Measurements from ENCODE around the gene LIX1L.
"Not testable (repeated sequence)": the region's sequence is repeated elsewhere in the genome, so short reads cannot be mapped to it uniquely, and the experiment has no call there.

LIX1L gene

DNA sequence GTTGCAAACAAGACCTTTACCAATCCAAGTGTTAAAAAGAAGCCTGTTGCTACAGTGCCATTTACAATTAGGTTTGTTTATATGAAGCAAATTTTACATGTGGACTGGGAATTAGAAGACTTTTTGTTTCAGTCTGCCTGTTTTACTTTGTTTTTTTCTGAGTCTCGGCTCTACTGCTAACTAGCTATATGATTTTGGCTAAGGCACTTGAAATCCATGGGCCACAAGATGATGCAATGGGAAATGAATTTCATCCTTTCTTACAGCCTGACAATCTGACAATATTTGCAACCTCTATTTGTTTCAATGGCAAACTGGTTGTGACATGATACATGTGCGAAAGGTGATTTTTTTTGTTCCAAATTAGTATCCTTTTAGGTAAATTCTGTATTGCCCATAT lies 35.6 kb downstream of the LIX1L start:
- intact Hi-C loops (cut with micrococcal nuclease) = no loop called here
- Mint-ChIP-seq H3K27me3 (no peaks in the 10 kb centered on the region), H3K9me3 (no peaks in the 10 kb centered on the region), H3K4me3 (no peak overlapping the region), H3K4me1 (ENCODE audit: low read depth) (peaks cover 29% of the 10 kb centered on the region), H3K36me3 (ENCODE audit: low read depth) (peaks cover 11% of the 10 kb centered on the region), H3K27ac (no peak overlapping the region)

DNA sequence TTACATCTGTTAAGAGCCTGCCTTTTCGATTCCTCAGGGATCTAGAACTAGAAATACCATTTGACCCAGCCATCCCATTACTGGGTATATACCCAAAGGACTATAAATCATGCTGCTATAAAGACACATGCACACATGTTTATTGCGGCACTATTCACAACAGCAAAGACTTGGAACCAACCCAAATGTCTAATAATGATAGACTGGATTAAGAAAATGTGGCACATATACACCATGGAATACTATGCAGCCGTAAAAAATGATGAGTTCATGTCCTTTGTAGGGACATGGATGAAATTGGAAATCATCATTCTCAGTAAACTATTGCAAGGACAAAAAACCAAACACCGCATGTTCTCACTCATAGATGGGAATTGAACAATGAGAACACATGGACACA lies 37.5 kb downstream of the LIX1L start:
- intact Hi-C loops (cut with micrococcal nuclease) = not testable (repeated sequence)
- peaks cover 36% of the 10 kb centered on the region for H3K4me1 Mint-ChIP-seq (ENCODE audit: low read depth)

DNA sequence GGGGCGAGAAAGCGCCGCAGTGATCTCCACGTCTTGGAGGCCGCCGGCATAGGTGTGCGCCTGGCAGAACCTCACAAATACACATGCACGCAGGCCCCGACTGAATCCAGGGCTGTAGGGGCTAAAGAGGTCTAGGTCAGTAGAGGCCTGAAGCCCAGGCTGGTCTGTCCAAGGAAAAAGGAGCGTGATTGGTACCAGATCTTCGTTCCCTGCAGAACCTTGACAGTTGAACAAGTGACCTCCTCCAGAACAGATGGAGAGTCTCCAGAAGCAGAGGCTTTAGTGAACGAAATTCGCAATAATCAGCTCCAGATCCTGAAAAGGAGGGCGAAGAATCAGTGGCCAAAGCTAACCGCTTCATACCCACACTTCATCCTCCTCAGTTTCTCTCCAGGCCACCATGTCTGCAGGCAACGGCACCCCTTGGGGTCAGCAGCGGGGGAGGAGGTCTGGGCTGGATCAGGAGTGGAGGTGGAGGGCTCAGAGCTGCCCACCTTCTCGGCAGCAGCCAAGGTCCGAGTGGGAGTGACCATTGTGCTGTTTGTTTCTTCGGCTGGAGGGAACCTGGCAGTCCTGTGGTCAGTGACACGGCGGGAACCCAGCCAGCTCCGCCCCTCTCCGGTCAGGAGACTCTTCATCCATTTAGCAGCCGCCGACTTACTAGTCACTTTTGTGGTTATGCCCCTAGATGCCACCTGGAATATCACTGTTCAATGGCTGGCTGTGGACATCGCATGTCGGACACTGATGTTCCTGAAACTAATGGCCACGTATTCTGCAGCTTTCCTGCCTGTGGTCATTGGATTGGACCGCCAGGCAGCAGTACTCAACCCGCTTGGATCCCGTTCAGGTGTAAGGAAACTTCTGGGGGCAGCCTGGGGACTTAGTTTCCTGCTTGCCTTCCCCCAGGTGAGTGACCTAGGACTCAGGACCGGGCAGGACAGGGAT lies 38.6 kb downstream of the LIX1L start:
- intact Hi-C loops (cut with micrococcal nuclease) = loop anchor here (1.0 kb wide), 1 partner anchor 8 kb away; the partner anchor contains the start of gene RBM8A
- Mint-ChIP-seq H3K36me3 (ENCODE audit: low read depth) (peaks cover 41% of the 10 kb centered on the region), H3K4me1 (ENCODE audit: low read depth) (peaks cover 36% of the 10 kb centered on the region), H3K27me3 (no peaks in the 10 kb centered on the region), H3K27ac (peak overlapping the region; percentile 69), H3K4me3 (peak overlapping the region; percentile 81), H3K9me3 (no peaks in the 10 kb centered on the region)

More for the DNA sequence above, 37.5 kb downstream of the LIX1L start:
- not testable (repeated sequence) for H3K9me3 Mint-ChIP-seq, H3K27ac Mint-ChIP-seq, H3K4me3 Mint-ChIP-seq, H3K27me3 Mint-ChIP-seq
- peaks cover 30% of the 10 kb centered on the region for H3K36me3 Mint-ChIP-seq (ENCODE audit: low read depth)

DNA sequence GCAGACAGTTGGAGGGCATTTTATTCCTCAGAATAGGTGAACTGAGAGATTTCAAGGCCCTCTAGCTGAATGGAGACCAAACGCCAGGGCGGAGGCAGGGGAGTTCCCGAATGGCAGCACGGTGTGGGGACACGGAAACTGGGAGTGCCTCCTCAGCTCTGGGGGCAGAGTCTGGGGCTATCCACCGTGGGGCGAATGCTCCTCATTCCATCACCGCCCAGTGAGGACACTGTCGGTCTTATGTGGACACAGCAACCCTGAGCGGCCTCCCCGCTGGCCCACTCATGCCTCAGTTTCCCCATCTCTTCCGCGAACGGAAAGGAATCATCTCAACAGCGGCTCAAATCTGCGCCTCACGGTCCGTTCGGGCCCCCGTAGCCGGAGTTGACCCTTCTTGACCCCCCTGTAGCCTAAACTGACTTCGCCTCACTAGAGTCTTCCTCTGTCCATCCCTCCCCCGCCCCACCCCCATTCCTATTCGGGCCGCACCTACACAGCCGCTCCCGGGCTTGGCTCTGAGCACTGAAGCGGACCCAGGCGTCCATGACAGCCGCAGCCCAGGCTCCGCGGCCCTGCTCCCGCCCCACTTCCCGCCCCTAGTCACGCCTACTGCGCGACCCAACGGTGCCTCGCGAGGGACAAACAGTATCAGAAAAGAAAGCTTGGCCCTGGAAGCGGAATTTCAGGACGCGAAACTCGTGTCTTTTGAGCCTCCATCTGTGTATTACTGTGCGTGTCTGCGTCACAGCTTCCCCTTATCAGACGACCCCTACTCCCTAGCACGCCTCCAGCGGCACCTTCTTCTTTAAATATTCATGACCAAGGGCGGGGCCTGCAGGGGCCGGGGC lies 39.4 kb downstream of the LIX1L start, which contains the start of gene PEX11B:
Gene PEX11B, minus strand, starts transcription at position 574 of the 848 bp plus-strand sequence. Its CDS starts 29 bp downstream, at position 545.
- H3K36me3 Mint-ChIP-seq (ENCODE audit: low read depth) = peaks cover 50% of the 10 kb centered on the region
- peaks cover 36% of the 10 kb centered on the region for H3K4me1 Mint-ChIP-seq (ENCODE audit: low read depth)
- H3K9me3 Mint-ChIP-seq = no peaks in the 10 kb centered on the region
- H3K4me3 Mint-ChIP-seq = peak within 1 kb of the TSS; percentile 81
- no peaks in the 10 kb centered on the region for H3K27me3 Mint-ChIP-seq
- H3K27ac Mint-ChIP-seq = peak within 1 kb of the TSS; percentile 69
- intact Hi-C loops (cut with micrococcal nuclease) = loop anchor here (1.0 kb wide), 1 partner anchor 9 kb away; the partner anchor contains the start of gene RBM8A

DNA sequence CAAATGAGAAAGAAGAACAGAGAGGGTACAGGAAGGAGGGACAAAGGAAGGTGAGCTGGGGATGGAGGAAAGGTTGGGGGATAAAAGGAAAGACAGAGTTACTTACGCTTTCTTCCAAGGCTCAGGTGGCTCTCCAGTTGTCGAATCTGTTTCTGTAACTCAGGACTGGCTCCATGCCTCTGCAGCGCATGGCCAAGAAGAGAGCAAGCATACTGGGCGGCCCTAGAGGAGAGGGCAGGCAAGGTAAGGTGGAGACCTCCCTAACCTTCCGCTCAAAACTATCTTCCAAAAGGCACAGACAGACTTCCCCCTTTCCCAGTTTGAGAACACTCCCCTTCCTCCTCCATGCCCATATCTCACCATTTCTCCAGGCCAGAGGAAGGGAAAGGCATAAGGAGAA lies 40.2 kb downstream of the LIX1L start:
- Mint-ChIP-seq H3K9me3 (no peaks in the 10 kb centered on the region), H3K4me1 (ENCODE audit: low read depth) (peaks cover 36% of the 10 kb centered on the region), H3K36me3 (ENCODE audit: low read depth) (peaks cover 57% of the 10 kb centered on the region), H3K4me3 (peak overlapping the region; percentile 81), H3K27ac (peak overlapping the region; percentile 69), H3K27me3 (no peaks in the 10 kb centered on the region)
- intact Hi-C loops (cut with micrococcal nuclease) = no loop called here

DNA sequence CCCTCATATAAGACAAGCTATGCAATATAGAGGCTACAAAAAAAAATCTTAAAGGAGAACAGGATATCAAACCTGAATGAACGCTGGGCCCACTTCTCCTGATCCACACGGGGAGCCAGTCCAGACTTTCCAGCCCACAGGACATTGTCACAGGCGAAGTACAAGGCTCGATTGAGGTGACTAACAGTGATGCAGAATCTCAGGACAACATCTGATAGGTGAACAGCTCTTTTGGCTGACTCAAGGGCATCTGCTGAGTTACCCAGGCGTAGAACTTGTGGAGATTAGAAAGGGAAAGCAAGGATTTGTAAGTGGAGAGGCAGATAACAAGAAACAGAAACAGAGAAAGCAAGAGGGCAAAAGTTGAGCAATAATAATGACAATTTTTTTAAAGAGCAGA lies 41.1 kb downstream of the LIX1L start:
- Mint-ChIP-seq H3K9me3 (no peaks in the 10 kb centered on the region), H3K4me1 (ENCODE audit: low read depth) (peaks cover 36% of the 10 kb centered on the region), H3K36me3 (ENCODE audit: low read depth) (peaks cover 66% of the 10 kb centered on the region), H3K4me3 (no peak overlapping the region), H3K27ac (peak overlapping the region; percentile 35), H3K27me3 (no peaks in the 10 kb centered on the region)
- intact Hi-C loops (cut with micrococcal nuclease) = no loop called here

DNA sequence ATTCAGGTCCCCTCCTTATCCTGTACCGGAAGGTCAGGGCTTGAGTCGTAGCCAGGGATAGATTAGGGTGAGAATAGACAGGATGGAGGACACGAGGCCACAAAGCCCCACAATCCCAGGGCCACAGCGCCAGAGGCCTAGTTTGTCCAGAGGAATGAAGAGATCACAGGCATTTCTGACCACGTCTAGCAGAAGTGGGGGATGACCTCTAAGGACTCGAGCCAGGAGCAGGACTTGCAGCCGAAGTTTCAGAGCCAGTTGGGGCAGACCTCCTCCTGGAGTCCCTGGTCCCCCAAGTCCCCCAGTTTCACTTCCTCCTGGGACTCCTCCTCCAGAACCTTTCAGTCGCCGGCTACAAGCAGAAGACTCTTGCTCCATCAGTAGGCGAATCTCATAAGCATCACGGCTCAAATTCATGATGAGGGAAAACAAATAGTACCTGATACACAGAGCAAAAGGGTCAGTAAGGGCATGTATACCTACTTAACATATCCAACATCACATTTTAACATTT lies 45.6 kb downstream of the LIX1L start:
- no peak overlapping the region for H3K4me3 Mint-ChIP-seq
- no peaks in the 10 kb centered on the region for H3K9me3 Mint-ChIP-seq
- peaks cover 6% of the 10 kb centered on the region for H3K4me1 Mint-ChIP-seq (ENCODE audit: low read depth)
- peaks cover 68% of the 10 kb centered on the region for H3K36me3 Mint-ChIP-seq (ENCODE audit: low read depth)
- no peak overlapping the region for H3K27ac Mint-ChIP-seq
- intact Hi-C loops (cut with micrococcal nuclease) = loop anchor here (5.0 kb wide), 1 partner anchor 65 kb away; the partner anchor contains the start of gene NUDT17
- no peaks in the 10 kb centered on the region for H3K27me3 Mint-ChIP-seq

DNA sequence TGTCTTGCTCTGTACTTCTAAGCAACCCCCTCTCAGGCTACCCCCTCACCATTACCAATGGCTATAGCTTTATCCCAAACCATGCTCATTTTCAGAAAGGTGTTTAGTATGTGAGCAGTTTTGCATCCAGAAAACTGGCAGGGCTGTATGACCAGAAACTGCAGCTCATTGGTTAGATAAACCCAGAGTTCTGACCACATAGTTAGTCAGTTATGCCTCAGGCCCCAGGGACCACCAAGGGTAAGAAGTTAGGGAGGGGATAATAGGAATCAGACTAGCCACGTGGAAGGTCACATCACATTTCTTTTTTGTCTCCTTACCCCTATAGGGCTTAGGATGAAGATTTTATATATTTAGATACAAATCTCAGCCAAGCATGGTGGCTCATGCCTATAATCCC lies 49.2 kb downstream of the LIX1L start:
- Mint-ChIP-seq H3K36me3 (ENCODE audit: low read depth) (peaks cover 33% of the 10 kb centered on the region), H3K4me3 (no peak overlapping the region), H3K4me1 (ENCODE audit: low read depth) (no peaks in the 10 kb centered on the region), H3K27me3 (no peaks in the 10 kb centered on the region), H3K9me3 (no peaks in the 10 kb centered on the region), H3K27ac (no peak overlapping the region)
- intact Hi-C loops (cut with micrococcal nuclease) = no loop called here

DNA sequence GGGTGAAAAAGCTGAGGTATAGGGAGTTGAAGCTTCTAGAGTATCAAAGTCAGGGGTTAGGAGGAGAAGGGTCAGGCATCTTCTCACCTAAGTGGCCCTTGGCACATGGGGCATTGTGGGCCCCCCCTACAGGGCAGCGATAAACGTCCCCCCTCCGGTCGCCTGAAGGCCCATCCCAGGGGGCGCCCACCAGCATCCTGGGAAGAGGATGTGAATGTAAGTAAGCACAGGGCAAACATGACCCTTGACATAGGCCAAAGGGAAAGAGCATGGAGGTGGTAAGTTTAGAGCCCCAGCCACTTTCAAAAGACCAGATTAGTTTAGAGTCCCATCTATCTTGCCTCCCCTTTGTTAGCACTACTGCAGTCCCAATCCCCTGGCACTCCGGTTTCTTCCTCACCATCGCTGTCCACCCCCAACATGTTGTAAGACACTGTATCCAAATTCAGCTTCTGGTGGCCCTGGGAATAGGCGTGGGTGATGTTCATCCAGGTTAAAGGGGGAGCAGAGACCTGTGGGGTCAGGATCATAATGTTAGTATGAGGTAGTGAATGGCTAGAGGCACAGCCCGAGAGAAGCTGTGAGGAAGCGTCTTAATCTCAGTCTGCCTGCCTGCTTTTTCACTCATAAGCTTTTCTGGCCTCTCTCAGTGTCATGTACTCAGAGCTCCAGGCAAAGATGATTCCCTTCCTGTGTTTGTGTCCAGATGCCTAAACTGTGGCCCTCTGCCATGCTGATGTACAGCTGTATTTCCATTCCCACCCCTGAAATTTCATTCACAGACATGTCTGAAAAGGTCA lies 50.7 kb downstream of the LIX1L start:
- intact Hi-C loops (cut with micrococcal nuclease) = no loop called here
- H3K9me3 Mint-ChIP-seq = no peaks in the 10 kb centered on the region

DNA sequence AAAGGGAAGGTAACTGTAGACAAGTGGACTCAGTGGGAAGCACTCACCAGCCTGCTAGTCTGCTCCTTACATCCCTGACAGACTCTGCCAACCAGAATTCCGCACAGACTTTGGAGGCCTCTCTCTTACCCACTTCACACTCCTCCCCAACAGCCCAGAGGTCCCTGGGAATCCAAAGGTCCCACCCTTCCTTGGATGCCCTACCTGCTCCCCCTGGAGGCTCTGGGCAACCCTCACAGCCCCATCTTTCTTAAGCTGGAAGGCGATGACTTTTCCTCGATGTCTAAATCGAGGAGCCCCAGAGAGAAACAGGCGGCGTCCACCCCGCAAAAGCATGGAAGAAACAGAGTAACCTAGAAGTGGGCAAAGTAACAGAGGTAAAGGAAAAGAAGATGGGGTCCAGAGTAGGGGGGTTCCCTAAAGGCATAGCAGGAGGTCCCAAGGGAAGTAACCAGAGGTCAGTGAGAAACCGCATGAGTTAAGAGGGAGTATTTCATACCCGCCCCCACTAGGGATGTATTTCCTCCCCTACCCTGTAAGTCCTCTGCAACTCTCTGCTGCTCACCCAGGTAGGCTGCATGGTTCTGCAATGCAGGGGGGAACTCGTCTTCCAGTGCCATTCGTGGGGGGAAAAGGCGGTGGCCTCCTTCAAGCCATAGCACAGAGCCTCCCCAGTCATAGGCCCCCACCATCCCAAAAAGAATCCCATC lies 56.4 kb downstream of the LIX1L start:
- Mint-ChIP-seq H3K4me3 (no peak overlapping the region), H3K36me3 (ENCODE audit: low read depth) (no peaks in the 10 kb centered on the region), H3K27ac (no peak overlapping the region), H3K9me3 (no peaks in the 10 kb centered on the region), H3K27me3 (no peaks in the 10 kb centered on the region), H3K4me1 (ENCODE audit: low read depth) (no peaks in the 10 kb centered on the region)
- intact Hi-C loops (cut with micrococcal nuclease) = no loop called here

More for the DNA sequence above, 50.7 kb downstream of the LIX1L start:
- no peaks in the 10 kb centered on the region for H3K27me3 Mint-ChIP-seq
- H3K4me3 Mint-ChIP-seq = no peak overlapping the region
- no peak overlapping the region for H3K27ac Mint-ChIP-seq
- H3K36me3 Mint-ChIP-seq (ENCODE audit: low read depth) = peaks cover 18% of the 10 kb centered on the region
- H3K4me1 Mint-ChIP-seq (ENCODE audit: low read depth) = no peaks in the 10 kb centered on the region

DNA sequence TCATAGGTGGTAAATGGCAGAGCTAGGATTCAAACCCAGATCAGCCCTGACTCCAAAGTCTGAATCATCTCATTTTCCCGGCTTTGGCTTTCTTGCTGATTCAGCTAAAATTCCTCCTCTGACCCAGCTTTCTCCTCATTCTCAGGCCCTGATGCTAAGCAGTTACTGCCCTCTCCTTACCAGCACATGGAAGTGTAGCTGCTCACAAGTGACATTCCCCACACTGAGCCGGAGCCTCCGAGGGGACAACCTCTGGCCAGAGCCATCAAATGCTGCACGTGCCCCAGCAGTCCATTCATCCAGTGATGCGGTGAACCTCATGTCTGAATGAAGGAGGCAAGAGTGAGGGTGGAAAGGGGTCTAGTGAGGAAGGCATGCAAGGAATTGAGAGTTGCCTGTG lies 59.1 kb downstream of the LIX1L start:
- H3K9me3 Mint-ChIP-seq = no peaks in the 10 kb centered on the region
- H3K36me3 Mint-ChIP-seq (ENCODE audit: low read depth) = no peaks in the 10 kb centered on the region
- intact Hi-C loops (cut with micrococcal nuclease) = no loop called here
- no peak overlapping the region for H3K4me3 Mint-ChIP-seq
- H3K27ac Mint-ChIP-seq = no peak overlapping the region
- no peaks in the 10 kb centered on the region for H3K4me1 Mint-ChIP-seq (ENCODE audit: low read depth)
- H3K27me3 Mint-ChIP-seq = no peaks in the 10 kb centered on the region

DNA sequence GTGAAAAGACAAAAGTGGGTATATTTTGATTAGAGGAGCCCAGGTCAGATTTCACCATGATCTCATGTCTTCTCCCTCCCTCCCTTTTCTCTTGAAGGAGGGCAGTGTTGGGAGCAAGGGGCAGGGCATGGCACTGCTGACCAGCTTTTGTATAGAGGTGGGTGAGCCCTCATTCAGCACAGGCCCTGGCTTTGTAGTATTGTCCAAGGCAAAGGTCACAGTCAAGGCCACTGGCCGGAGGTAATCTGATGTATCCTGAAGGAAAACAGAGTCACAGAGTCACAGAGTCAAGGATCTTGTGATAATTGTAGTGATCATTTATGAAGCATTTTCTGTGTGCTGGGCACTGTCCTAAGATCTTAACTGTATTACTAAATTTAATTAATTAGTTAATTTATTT lies 59.8 kb downstream of the LIX1L start:
- Mint-ChIP-seq H3K27me3 (no peaks in the 10 kb centered on the region), H3K4me3 (no peak overlapping the region), H3K4me1 (ENCODE audit: low read depth) (no peaks in the 10 kb centered on the region), H3K36me3 (ENCODE audit: low read depth) (no peaks in the 10 kb centered on the region), H3K9me3 (no peaks in the 10 kb centered on the region), H3K27ac (no peak overlapping the region)
- intact Hi-C loops (cut with micrococcal nuclease) = no loop called here

DNA sequence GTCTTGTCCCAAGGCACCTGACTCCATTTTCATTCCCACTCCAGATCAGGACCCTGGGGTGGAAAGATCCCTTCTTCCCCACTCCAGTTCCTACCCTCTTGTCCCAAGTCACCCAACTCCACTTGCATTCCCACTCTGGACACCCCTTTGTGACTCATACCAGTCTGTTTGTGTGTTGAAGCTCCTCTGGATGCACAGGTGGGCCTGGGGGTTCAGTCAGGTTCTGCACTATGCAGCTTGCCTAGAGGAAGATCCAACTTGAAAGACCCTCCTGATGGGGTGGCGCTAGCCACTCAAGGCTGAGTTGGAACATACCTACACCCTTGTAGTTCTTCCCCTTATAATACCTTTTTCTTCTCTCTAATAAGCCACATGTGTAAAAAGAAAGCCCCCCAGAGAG lies 62.3 kb downstream of the LIX1L start:
- H3K27ac Mint-ChIP-seq = no peak overlapping the region
- H3K36me3 Mint-ChIP-seq (ENCODE audit: low read depth) = no peaks in the 10 kb centered on the region
- no peaks in the 10 kb centered on the region for H3K27me3 Mint-ChIP-seq
- no peak overlapping the region for H3K4me3 Mint-ChIP-seq
- no peaks in the 10 kb centered on the region for H3K9me3 Mint-ChIP-seq
- no peaks in the 10 kb centered on the region for H3K4me1 Mint-ChIP-seq (ENCODE audit: low read depth)
- intact Hi-C loops (cut with micrococcal nuclease) = no loop called here
